GM18907 (cell line): ENCODE measurements around the gene CDH23.

ENCODE experiments used
- ATAC-seq: cut with Tn5 transposase; IDR thresholded peaks from one replicate; pipeline ENCODE4 v1.9.1; 2021; ENCODE audit warnings: mild to moderate bottlenecking, moderate library complexity; ENCODE audit not compliant: unreplicated experiment

CDH23 gene

DNA sequence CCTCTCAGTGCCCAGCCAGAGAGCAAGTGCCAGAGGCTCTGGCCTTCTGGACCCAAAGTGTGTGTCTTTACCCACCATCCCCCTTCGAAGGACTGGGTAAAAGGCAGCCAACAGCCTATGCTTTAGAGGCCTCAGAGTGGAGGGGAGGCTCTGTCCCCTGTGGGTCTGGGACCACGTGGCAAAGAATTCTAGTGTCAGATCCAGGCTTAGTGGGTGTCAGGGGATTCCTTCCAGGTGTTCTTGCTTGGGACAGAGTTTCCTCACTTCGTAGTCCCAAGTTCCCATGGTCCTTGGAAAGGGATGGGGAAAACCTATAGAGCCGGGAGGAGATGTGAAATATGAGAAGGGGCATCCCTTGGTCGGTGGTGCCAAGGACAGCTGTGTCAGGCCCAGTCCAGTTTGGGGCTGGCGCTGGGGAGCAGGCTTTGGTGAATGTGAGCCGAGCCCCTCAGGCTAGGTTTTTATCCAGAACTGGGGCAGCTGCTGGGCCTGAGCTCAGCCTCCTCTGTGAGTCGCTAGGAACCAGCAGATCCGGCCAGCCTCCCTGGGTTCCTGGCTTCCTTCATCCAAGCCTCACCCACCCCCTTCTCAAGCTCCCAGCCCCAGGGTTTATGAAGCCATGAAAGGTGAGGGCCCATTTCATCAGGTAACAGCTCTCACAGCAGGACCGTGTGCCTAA is 251.7 kb downstream of the CDH23 start:
- ATAC-seq = no peak

GRCh38 chr10:71648933-71649320 is 252.2 kb downstream of the CDH23 start:
- no peak for ATAC-seq

- ATAC-seq = no peak
Measured at GRCh38 chr10:71649631-71650030, 252.9 kb downstream of the CDH23 start.

DNA sequence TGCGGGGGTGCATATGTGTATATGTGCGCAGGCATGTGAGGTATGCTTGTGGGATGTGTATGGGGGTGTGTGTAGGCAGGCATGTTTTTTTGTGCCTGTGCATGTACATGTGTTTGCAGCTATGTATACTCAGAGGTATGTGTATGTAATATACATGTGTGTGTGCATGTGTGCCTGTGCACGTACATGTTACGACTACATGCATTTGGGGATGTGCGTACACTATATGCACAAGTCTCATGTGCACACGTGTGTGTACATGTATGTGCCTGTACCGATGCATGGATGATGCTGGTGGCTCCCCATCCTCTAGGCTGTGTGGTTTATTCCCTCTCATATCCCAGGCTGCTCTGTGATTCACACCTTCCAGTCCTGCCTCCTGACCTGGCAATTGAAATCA is 253.7 kb downstream of the CDH23 start:
- ATAC-seq = no peak

- no peak for ATAC-seq
Measured at GRCh38 chr10:71651428-71651827, 254.7 kb downstream of the CDH23 start.

DNA sequence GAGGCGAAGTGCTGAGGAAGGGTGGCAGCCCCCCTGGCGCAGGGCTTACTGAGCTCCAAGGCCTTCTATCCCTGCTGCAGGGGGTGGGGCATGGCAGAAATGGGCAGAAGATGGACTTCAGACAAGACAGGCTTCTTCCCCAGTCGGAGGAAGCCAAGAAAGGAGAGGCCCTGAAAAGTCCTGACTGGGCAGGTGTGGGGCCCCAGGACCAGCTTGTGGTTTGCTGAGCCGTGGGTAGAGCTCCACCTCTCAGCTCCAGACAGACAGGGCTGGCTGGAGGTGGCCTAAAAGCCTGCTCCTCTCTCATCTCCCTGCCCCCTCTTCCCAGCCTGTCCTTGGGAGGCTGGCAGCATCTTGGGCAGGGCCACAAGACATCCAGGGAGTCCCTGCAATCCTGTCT is 255.2 kb downstream of the CDH23 start:
- ATAC-seq = no peak

DNA sequence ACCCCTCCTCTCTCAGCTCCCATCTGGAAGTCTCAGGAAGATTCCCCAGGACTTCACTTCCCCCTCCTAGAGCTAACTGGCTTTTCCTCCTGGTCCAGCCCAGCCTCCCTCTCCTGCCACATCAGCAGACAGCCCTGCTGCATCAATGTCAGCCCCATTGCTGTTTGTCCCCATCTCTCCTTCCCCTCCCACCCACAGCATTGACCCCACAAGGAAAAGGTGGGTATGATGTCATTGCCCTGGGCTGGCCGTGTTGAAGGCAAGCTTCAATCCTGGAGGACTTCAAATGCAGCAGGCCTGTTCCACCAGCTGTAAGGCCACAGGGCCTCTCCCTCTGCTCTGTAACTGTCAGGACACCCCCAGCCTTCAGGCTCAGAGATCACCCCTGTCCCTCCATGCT is 256.3 kb downstream of the CDH23 start:
- no peak for ATAC-seq

DNA sequence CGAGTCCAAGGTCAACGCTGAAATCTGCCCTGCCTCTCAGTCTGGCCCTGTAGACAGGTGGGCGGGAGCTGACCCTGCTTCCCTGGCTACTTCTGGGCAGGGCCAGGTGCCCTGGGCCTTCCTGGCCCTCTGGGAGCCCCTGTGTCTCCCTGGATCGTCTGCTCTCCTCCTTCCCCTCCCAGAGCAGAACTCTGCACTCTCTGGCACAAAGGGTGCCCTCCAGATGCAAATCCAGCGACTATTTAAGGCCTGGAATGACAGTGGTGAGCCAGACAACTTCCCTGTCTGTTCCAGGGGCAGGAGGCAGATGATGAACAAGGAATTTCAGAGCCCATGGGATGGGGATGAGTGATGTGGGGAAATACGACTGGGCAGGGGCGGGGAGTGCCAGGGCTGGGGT is 259.5 kb downstream of the CDH23 start:
- no peak for ATAC-seq

- ATAC-seq = no peak
Measured at GRCh38 chr10:71657604-71658466, 261.1 kb downstream of the CDH23 start.

GRCh38 chr10:71658467-71658745 is 261.7 kb downstream of the CDH23 start:
- no peak for ATAC-seq

GRCh38 chr10:71659111-71659634 is 262.5 kb downstream of the CDH23 start:
- no peak for ATAC-seq

- no peak for ATAC-seq
Measured at GRCh38 chr10:71659737-71660136, 263.0 kb downstream of the CDH23 start.

DNA sequence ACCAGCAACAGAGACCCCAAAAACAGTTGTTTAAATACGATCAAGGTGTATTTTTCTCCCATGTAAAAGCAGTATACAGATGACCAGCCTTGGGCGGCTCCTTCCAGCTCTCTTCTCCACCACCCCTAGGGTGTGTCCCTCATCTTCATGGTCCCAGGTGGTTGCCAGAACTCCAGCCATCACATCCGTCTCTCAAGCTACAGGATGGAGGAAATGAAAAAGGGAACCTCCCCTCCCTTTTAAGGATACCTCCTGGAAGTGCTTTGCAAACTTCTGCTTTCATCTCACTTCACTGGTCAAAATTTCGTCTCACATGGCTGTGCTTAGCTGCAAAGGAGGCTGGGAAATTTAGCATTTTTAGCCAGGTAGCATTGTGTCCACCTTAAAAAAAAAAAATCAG is 263.6 kb downstream of the CDH23 start:
- no peak for ATAC-seq

DNA sequence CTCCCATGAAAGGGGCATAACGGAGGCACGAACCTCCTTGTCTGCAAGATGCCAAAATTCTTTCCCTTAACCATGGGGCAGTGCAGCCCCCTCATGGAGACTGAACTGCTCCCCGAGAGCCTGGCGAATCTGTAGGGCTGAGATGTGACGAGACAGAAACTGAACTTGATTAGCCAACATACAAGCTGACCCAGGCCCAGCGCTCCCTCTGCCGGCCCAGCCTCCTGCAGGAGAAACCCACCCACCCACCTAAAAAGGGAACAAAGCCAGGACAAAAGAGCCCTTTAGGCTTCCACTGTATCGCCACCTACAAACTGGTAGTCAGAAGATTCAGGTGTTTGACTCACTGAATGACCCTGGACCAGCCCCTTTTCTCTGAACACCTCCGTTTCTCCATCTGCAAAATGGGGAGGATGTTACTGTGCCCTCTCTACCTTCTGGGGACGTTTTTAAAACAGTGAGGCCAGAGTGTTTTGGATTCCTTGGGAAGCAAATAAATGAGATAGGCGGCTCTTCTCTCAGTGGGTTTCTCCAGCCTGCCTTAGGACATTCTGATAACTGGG is 264.4 kb downstream of the CDH23 start:
- no peak for ATAC-seq

DNA sequence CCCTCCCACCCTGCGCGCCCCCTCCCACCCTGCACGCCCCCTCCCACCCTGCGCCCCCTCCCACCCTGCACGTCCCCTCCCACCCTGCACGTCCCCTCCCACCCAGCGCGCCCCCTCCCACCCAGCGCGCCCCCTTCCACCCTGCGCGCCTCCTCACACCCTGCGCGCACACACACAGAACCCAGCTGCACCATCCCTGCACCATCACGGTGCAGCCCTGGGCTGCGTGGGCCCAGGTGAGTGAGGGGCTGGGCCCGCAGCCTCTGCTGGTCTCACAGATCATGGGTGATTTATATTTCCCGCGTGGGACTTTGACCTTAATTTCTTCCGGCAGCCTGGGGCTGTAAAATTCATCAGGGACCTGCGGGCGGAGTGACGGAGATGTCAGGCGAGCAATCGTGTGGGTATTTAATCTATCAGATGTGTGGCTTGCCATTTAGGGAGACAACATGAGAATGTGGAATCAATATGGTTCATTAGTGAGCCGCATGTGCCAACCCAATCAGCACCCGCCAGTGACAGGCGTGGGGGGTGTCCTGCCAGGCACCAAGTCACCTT is 265.1 kb downstream of the CDH23 start:
- ATAC-seq = no peak

DNA sequence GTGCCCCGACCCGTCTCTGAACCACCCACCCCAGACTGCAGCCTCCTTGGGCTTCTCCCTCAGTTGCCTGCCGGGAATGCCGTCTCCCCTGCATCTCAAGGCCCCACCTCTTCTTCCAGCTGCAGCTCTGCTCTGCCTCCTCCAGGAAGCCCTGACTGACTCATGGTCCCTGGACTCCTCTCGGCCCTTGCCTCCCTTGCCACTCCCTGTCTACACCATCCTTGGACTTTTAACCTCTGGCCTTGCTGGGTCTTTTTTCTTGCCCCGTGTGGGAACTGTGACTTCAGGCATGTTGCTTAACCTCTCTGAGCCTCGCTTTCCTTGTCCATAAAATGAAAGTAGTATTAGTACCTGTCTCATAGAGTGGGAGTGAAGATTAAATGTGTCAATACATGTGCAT is 266.6 kb downstream of the CDH23 start:
- ATAC-seq = no peak

DNA sequence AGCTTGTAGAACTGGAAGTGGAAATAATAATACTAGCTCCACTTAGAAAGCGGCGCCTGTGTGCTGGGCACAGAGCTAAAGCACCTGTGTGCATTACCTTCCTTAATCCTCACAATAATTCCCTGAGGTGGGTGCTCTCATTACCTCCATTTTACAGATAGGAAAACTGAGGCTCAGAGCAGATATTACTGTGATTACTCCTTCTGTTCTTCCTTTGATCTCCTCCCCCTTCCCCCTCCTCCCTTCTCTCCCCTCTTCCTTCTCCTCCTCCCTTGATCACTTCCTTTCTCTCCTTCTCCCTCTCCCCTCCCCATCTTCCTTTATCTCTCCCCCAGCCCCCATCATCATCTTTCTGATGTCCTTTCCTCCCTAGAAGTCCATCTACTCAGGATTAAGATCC is 267.9 kb downstream of the CDH23 start:
- ATAC-seq = no peak

GRCh38 chr10:71665456-71665855 is 268.7 kb downstream of the CDH23 start:
- no peak for ATAC-seq

GRCh38 chr10:71666639-71667386 is 270.1 kb downstream of the CDH23 start:
- ATAC-seq = no peak

DNA sequence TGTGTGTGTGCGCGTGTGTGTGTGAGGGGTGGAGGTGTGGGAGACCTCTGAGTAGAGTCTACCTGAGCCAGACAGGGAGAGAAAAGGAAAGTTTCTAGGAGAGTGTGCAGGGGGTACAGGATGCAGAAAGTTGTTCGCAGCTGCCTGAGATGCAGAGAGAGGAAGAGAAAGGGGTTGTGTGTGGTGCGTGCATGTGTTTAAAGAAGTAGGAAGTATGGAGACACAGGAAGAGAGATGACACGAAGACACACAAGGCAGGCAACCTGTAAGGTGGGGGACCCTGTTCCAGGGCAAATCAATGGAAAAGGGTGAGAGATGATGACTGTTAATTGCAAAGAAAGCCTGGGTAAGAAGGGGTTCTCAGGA is 270.6 kb downstream of the CDH23 start:
- no peak for ATAC-seq
